SHP77 treated with DMSO at 0.1 percent for 48 hours (cell line): Measurements from ENCODE around the gene MIA.
"Not testable (repeated sequence)": the region's sequence is repeated elsewhere in the genome, so short reads cannot be mapped to it uniquely, and the experiment has no call there.

Experiments used
- DNase-seq: peaks from one replicate; lab custom pipeline; 2025; lab: John Stamatoyannopoulos, UW

Gene MIA

DNA sequence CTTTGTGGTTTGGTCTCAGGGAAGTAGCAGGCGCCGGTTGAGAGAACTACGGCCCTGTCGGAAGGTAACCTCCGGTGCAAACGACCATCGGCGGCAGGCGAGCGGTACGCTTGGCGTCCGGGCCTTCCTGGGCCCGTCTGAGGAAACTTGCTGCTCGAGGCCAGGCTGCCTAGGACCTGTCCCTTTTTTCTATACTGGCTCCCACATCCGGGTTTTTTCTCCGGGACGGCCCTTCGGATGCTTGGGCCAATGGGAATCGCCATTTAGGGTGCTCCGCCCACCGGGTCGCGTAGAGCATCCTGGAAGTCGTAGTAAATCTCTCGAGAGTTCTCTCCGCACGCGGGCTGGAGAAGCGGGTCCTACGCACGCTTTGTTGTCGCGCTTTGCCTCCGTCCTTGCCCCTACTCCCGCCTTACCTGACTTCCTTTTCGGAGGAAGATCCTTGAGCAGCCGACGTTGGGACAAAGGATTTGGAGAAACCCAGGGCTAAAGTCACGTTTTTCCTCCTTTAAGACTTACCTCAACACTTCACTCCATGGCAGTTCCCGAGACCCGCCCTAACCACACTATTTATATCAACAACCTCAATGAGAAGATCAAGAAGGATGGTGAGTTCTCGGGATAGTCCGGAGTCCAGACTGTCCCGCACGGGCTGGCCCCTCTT is 24.3 kb upstream of the MIA start, which contains the start of gene SNRPA:
Gene SNRPA, plus strand, starts transcription at position 330 of the 664 bp plus-strand sequence. Its CDS starts 206 bp downstream, at position 536.
- DNase-seq, result peak; percentile 99

DNA sequence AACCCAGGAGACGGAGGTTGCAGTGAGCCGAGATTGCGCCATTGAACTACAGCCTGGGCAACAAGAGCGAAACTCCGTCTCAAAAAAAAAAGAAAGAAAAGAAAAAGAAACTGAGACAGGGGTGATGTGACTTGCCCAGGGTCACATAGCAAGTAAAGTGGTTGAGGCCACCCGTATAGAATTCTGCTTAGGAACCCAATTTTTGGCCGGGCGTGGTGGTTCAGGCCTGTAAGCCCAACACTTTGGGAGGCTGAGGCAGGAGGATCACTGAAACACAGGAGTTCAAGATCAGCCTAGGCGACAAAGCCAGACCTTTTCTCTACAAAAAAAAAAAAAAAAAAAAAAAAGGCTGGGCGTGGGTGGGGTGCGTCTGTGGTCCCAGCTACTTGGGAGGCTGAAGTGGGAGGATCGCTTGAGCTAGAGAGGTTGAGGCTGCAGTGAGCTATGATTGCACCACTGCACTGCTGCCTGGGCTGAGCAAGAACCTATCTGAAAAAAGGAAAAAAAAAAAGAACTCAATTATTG is 23.0 kb upstream of the MIA start:
- no peak for DNase-seq

DNA sequence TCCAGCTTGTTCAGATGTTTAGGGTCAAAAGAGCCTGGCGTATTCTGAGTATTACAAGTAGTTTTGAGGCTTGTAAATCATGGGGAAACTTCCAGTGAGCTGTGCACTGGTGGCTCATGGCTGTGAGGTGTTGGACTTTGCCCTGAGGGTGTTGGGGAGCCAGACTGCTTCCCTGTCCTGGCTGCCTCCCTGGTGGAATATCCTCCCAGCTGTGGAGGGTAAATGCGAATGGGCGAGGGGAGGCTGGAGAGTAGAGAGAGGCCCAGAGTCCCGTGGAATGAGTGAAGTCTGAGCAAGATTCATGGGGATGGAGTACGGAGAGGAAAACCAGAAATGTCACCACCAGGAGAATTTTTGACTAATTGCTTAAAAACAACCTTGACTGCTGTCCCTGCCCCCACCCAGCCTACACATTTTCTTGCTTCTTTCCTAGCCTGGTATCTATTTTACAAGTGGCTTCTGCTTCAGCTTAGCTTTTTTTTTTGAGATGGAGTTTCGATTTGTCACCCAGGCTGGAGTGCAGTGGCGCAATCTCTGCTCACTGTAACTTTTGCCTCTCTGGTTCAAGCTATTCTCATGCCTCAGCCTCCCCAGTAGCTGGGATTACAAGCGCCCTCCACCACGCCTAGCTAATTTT is 20.6 kb upstream of the MIA start:
- no peak for DNase-seq

DNA sequence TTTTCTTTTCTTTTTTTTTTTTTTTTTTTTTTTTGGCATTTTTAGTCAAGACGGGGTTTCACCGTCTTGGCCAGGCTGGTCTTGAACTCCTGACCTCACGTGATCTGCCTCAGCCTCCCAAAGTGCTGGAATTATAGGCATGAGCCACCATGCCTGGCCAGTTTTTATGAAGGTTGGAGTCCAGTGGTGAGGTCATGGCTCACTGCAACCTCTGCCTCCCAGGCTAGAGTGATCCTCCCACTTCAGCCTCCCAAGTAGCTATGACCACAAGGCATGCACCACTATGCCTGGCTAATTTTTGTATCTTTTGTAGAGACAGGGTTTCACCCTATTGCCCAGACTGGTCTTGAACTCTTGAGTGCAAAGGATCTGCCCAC is 20.1 kb upstream of the MIA start:
- no peak for DNase-seq

DNA sequence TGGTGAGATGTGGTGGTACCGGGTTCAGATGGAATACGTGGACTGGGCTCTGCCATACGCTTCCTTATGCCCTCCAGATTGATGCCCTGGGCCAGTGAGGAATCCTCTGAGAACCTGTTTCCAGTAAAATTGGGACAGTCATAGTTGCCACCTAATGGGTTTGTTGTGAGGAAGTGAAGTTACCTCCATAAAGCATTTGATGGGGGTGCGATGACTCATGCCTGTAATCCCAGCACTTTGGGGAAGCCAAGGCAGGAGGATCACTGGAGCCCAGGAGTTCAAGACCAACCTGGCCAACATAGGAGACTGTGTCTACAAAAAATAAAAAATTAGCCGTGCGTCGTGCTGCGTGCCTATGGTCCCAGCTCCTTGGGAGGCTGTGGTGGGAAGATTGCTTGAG is 19.5 kb upstream of the MIA start:
- no peak for DNase-seq

DNA sequence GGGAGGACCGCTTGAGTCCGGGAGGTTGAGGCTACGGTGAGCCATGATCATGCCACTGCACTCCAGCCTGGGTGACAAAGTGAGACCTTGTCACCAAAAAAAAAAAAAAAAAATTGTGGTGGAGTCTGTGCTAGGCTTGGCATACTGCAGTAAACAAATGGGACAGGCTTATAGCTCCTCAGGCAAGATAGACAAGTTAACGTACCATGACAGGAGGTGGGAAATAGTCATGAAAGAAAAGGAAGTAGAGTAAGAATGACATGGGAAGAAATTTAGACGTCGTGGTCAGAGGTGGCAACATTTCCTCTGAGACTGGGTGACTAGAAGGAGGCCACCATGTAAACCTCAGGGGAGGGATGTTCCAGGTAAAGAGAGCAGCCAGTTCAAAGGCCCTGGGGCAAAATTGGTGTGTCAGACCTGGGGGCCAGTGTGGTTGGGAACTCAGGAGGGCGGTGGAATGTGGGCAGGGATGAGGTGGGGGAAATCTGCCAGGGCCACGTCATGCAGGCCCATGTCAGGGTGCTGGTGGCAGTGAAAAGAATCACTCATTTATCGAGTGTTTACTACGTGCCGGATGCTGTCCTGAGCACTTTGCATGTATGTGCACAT is 18.7 kb upstream of the MIA start:
- DNase-seq, result no peak

DNA sequence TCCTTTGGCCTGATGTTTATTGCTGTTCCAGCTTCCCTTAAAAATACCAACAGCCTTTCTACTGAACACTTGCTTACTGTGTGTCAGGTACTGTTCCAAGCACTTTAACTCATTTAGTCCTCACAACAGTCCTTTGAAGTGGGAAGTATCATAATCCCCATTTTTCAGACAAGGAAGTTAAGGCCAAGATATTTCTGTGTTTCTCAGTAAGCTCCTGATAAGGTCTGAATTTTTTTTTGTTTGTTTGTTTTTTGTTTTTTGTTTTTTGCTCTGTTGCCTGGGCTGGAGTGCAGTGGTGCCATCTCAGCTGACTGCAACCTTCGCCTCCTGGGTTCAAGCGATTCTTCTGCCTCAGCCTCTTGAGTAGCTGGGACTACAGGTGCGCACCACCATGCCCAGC is 16.8 kb upstream of the MIA start:
- no peak for DNase-seq

DNA sequence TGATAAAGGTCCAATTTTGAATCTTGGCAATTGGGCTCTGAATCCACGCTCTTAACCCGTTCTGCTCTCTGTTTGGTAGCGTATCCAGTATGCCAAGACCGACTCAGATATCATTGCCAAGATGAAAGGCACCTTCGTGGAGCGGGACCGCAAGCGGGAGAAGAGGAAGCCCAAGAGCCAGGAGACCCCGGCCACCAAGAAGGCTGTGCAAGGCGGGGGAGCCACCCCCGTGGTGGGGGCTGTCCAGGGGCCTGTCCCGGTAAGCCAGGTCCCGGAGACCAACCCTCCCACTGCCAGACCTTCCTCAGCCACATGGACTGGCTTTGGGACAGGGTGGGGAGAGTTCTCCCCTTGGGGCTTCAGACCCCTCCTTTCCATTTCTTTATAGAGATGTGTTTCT is 16.0 kb upstream of the MIA start:
- DNase-seq, result no peak

DNA sequence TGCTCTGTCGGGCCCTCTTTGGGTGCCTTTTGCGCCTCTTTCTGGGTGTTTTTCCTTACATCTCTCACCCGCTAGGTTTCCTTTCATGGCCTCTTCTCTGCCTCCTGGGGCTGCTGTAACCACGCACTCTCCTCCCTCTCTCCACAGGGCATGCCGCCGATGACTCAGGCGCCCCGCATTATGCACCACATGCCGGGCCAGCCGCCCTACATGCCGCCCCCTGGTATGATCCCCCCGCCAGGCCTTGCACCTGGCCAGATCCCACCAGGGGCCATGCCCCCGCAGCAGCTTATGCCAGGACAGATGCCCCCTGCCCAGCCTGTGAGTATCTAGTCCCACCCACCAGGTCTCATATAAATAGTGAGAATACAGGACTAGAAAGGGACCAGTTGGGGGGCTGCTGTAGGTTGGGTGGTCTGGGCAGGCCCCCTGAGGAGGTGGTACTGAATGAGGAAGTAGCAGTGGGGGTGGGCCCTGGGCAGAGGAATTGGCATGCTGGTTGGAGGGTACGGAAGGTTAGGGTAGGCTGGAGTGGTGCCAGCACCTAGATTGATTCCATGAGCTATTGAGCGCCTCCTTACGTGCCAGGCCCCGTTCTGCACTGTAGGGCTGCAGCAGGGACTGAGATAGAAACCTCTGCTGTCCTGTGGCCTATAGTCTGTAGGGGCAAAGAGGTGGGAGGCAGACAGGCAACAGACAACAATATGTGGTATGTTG is 12.4 kb upstream of the MIA start:
- no peak for DNase-seq

DNA sequence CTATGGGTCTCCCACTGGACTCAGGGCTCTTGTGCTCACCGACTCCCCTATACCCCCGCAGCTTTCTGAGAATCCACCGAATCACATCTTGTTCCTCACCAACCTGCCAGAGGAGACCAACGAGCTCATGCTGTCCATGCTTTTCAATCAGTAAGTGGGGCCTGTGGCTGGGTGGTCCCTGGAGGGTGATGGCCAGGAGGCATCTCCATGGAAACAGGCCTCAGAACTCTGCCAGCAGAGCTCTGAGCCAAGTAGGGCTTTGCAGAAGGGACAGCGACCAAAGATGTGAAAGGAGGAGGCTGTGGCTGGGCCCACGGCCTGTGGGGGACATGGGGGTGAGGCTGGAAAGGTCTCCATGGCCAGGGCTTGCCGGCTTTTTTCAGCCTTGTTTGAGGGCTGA is 11.8 kb upstream of the MIA start:
- no peak for DNase-seq

DNA sequence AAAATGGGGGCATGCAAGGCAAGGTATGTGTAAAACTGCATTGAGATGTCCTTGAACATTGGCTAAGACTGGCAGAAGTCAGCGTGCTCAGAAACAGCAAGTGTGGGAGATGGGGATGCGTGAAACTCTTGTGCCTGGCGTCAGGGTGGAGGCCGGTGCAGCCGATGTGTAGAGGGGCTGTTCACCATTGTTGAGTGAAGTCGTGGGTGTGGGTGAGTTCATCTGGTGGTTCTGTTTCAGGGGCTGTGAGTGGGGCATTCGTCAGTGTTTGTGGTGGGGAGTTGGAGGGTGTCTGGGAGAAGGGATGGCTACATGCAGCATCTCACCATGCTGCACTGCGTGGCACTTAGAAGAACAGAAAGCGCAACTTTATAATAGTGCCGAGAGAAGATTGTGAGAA is 11.4 kb upstream of the MIA start:
- DNase-seq, result no peak

DNA sequence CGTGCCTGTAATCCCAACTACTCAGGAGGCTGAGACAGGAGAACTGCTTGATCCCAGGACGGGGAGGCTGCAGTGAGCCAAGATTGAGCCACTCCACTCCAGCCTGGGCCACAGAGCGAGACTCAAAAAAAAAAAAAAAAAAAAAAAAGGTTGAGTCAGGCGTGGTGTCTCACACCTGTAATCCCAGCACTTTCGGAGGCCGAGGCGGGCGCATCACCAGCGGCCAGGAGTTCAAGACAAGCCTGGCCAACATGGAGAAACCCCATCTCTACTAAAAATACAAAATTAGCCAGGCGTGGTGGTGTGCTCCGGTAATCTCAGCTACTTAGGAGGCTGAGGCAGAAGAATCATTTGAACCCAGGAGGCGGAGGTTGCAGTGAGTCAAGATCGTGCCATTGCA is 8.9 kb upstream of the MIA start:
- not testable (repeated sequence) for DNase-seq

DNA sequence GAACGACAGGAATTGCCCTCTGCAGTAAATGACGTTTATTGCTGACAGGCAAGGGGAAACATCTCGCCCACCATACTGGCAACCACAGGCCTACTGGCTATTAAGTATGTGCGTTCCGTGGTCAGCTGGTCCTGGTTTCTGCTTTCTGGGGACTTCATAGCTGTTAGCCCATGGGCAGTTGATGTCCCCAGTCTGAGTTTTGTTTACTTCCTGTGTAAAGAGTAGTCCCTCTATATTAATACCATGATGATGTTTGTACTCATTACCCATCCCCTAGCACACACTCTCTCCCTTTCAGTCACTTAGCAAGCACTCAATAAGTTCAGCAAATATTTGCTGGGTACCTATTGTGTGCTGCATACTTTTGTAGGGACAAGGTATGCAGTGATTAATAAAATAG is 6.5 kb upstream of the MIA start:
- no peak for DNase-seq

DNA sequence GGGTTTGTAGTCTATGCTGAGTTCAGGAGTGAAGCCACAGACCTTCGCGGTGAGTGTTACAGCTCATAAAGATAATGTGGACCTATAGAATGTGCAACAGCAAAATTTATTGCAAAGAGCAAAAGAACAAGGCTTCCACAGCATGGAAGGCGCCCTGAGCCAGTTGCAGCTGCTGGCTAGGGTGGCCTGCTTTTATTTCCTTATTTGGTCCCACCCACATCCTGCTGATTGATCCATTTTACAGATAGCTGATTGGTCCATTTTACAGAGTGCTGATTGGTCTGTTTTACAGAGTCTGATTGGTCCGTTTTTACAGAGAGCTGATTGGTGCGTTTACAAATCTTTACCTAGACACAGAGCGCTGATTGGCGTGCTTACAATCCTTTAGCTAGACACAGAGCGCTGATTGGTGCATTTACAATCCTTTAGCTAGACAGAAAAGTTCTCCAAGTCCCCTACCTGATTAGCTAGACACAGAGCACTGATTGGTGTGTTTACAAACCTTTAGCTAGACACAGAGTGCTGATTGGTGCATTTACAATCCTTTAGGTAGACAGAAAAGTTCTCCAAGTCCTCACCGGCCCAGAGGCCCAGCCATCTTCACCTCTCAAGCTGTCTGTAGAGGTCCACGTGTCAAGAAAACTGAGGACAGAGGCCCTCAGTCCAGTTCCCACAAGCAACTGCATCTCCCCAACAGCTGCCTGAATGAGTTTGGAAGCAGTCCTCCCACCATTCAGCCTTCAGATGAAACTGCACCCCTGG is 4.0 kb upstream of the MIA start:
- peak; percentile 47 for DNase-seq

DNA sequence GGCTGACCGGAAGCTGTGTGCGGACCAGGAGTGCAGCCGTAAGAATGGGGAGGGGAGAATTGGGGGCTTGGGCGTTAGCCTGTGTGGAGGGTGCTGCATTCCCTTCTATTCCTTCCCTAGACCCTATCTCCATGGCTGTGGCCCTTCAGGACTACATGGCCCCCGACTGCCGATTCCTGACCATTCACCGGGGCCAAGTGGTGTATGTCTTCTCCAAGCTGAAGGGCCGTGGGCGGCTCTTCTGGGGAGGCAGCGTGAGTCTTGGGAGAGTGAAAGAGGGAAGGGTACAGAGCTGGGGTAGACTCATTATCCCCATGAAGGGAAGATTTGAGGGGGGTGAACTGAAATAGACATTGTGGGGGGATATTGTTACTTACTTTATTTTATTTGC is 306 bp downstream of the MIA start:
- no peak for DNase-seq

DNA sequence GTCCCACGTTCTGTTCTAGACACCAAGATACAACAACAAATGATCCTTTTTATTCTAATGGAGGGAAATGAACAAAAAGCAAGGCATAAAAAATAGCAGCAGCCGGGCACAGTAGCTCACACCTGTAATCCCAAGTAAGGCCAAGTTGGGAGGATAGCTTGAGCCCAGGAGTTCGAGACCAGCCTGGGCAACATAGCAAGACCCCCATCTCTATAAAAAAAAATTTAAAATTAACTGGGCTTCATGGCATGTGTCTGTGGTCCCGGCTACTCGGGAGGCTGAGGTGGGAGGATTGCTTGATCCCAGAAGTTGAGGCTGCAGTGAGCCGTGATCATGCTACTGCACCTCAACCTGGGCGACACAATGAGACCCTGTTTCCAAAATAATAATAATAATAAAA is 1.0 kb downstream of the MIA start:
- DNase-seq, result no peak

DNA sequence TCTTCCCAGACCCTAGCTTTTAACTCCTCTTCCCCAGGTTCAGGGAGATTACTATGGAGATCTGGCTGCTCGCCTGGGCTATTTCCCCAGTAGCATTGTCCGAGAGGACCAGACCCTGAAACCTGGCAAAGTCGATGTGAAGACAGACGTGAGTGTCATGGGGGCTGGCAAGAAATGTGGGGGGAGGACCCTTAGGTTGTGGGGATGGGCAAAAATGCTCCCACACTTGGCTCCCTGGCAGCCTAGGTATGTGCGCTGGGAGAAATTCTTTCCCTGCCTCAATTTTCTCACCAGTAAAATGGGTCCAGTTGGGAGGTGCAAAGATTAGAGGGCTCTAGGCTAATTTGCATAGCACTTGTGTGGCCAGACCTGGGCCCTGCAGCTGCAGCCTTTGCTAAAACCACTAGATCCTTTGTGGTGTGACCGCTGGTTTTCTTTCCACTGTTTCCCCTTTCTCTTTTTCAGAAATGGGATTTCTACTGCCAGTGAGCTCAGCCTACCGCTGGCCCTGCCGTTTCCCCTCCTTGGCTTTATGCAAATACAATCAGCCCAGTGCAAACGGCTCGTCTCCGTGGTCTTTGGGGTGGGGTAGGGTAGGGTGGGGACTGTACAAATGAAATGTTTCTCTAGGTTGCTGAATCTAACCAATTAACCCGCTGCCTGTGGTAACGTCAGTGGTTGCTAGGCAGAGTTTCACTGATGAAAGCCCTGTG is 1.8 kb downstream of the MIA start:
- peak; percentile 98 for DNase-seq

DNA sequence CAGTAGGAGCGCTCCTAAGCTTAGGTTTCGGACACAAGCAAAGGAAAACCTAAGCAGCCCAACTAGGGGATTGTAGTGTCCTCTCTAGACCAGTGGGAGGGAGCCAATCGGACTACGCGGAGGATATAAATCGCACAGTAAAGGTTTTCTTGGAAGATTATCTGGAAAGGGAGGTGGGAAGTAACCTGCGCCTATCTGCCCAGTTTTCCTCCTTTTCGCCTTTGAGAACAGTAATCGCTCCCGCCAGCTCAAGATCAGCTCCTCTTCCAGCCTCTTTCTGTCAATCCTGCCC is 2.3 kb downstream of the MIA start:
- no peak for DNase-seq

DNA sequence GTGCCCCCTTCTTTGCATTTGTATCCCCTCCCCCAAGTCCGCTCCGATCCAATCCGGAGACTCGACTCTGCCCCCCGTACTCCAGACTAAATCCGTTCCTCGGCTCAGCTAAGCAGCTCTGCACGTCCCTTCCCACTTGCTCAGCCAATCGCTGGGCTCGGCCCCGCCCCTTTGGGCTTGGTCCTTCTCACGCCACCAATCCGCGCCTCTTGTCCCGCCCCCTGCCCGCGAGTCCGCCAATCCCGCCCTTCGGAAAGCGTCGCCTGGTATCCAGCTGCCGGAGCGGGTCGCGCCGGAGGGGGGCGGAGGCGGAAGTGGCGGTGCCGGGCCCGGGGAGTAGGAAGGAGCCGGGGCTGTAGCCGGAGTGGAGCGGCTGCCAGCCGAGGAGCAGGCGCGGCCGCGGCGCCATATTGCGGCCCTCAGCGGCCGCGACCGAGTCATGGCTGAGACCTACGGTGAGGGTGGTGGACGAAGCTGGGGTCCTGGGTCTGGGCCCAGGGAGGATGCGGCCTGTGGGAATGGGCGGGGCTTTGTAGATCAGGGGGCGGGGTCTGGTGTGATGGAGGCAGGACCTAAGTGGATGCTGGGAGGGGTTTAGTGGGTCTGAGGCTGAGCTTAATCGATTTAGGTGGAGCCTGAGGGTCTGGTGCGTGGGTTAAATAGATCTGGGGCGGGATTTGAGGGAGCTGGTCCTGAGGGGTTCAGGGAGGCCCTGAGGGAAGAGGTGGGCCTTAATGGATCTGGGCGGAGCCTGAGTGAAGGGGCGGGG is 2.8 kb downstream of the MIA start, which contains the start of gene RAB4B:
Gene RAB4B, plus strand, starts transcription at position 311 of the 769 bp plus-strand sequence. Its CDS starts 129 bp downstream, at position 440.
- DNase-seq, result peak; percentile 100

DNA sequence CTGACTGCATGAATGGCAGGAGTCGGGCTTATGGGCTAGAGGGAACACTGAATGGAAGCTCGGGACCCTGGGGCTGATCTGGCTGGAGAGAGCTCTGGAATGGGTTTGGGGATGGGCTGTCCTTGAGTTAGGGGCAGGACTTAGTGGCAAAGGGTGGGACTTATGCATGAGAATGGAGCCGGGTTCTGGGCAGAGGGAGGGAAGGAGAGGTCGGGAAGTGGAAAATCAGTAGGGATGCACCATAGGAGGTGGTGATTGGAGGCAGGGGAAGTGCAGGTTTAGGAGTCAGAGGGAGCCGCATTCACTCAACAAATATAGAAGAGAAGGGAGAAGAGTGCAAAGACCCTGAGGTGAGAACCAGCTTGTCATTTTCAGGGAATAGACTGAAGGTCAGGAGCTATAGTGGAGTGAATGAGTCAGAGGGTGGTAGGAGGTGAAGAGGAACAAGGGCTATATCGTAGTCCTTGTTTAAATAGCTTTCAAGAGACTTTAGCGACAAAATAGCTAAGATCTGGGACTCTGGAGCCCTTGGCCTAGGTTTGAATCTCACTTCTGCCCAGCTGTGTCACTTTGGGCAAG is 3.5 kb downstream of the MIA start:
- no peak for DNase-seq
